Measurements from ENCODE around the gene HOXC12. TPM values are rescaled to one million over a fixed set of nuclear protein-coding genes. Genes with fewer than 3 reads are reported as not detected.

The HOXC12 gene
- total RNA-seq, 6 experiments from 2014 or later = not detected

DNA sequence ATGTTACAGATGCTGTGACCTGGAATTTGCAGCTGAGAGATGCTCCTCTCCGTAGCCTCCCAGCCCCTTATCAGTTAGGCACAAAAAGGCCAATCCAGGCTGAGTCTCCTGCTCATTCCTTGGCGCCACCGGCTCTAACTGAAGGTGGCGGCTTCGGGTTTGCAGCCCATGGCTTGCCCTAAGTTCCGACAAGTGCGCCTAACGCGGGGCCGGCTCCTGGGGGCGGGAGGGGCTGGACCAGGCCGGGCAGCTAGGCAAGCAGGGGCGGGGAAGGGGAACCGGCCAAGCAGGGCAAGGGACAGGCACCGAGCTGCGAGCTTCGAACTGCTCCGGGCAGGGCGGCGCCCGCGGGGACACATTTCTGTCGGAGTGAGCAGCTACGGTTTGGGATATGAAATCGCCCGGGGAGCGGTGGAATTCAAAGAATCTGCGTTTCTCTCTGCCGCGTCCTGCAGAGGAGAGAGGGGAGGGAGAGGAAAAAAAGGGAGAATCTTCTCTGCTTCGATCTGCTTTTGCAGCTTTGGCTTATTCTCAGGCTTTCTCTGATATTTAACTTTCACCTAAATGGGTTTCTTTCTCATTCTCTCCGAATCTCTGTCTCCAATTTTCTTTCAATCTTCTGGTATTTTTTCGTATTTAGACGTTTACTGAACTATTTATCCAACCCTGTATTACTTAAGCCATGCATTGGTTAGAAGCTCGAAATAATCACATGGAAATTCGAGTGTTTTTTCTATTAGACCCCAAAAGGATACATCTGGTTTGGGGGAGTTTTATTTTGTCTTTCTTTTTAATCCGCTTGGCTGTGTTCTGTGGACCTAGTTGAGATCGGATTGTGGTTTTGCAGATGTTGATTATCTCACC, 1.6 kb upstream of the HOXC12 start:
- Mint-ChIP-seq H3K27ac (no peak overlapping the region), H3K27me3 (ENCODE audit: insufficient read depth) (peaks cover 74% of the 10 kb centered on the region), H3K9me3 (no peaks in the 10 kb centered on the region; the same call in 1 of the 2 replicates), H3K36me3 (ENCODE audit: low read depth) (0 out of 2 replicates have a peak, but pooled peaks cover 5% of the 10 kb centered on the region), H3K4me1 (ENCODE audit: low read depth) (peaks cover 6% of the 10 kb centered on the region), H3K4me3 (no peak overlapping the region)
- DNase-seq = no peak
- TF ChIP-seq, protein P1, sequence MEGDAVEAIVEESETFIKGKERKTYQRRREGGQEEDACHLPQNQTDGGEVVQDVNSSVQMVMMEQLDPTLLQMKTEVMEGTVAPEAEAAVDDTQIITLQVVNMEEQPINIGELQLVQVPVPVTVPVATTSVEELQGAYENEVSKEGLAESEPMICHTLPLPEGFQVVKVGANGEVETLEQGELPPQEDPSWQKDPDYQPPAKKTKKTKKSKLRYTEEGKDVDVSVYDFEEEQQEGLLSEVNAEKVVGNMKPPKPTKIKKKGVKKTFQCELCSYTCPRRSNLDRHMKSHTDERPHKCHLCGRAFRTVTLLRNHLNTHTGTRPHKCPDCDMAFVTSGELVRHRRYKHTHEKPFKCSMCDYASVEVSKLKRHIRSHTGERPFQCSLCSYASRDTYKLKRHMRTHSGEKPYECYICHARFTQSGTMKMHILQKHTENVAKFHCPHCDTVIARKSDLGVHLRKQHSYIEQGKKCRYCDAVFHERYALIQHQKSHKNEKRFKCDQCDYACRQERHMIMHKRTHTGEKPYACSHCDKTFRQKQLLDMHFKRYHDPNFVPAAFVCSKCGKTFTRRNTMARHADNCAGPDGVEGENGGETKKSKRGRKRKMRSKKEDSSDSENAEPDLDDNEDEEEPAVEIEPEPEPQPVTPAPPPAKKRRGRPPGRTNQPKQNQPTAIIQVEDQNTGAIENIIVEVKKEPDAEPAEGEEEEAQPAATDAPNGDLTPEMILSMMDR (IDR thresholded peaks at IDR 0.05) = no peak

DNA sequence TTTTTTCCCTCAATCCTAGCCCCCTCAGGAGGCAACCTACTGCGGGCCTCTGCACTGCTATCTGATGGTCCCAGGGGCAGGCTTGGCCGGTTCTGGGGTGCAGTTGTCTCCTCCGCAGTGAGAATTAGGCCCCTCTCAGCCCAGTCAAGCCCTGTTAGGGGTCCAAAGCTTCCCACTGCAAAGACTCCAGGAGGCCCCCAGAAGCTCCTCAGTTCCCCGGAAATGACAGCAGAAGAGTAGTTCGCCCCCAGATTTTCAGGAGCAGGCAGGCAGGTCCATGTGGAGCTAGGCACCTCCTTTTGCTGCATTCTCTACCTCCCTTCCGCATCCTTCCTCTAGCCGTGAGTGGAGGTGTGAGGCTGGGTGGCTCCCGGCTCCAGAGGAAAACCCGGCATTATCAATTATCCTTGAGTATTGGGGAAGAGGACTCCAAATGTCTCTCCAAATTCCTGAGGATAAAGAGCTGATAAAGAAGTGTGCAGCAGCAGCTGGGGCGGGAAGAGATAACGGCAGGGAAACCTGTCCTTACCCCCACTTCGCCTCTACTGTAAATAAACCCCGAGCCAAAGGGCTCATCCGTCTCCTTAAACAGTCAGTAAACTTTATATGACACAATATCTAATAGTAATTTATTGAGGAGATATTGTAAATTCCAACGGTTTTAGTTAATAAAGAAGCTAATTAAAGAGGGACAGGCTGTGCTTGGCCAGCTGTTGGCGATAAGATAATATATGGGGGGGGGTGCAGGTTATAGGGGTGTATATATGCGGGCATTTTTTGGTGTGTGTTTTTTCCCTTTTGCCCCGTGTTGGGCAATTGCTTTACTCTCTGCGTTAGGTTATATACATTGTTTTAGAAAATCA, 641 bp upstream of the HOXC12 start:
- H3K27ac Mint-ChIP-seq = no peak overlapping the region
- TF ChIP-seq, protein P1 (IDR thresholded peaks at IDR 0.05) = no peak
- no peak overlapping the region for H3K4me3 Mint-ChIP-seq
- 0 out of 2 replicates have a peak, but pooled peaks cover 5% of the 10 kb centered on the region for H3K36me3 Mint-ChIP-seq (ENCODE audit: low read depth)
- no peaks in the 10 kb centered on the region for H3K9me3 Mint-ChIP-seq
- H3K4me1 Mint-ChIP-seq (ENCODE audit: low read depth) = peaks cover 6% of the 10 kb centered on the region
- no peak for DNase-seq
- H3K27me3 Mint-ChIP-seq (ENCODE audit: insufficient read depth) = peaks cover 71% of the 10 kb centered on the region

DNA sequence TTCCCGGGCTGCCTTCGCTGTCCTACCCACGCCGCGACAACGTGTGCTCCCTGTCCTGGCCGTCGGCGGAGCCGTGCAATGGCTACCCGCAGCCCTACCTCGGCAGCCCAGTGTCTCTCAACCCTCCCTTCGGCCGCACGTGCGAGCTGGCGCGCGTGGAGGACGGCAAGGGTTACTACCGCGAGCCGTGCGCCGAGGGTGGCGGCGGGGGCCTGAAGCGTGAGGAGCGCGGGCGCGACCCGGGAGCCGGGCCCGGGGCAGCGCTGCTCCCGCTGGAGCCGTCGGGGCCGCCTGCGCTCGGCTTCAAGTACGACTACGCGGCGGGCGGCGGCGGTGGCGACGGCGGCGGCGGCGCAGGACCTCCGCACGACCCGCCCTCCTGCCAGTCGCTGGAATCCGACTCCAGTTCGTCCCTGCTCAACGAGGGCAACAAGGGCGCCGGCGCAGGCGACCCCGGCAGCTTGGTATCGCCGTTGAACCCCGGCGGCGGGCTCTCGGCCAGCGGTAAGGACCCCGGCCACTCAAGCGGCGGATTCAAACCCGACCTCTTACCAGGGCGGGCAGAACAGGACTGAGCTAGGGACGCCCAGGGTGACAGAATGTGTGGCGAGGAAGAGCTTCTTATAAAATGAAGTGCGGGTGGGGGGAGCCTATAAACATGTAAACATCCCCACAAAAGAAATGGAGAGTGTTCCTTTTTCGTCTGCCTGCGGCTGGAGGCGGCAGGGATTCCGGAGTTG, 503 bp downstream of the HOXC12 start:
- Mint-ChIP-seq H3K27me3 (ENCODE audit: insufficient read depth) (peaks cover 71% of the 10 kb centered on the region), H3K4me1 (ENCODE audit: low read depth) (peaks cover 6% of the 10 kb centered on the region), H3K27ac (no peak overlapping the region), H3K36me3 (ENCODE audit: low read depth) (0 out of 2 replicates have a peak, but pooled peaks cover 5% of the 10 kb centered on the region), H3K9me3 (no peaks in the 10 kb centered on the region), H3K4me3 (no peak overlapping the region)
- TF ChIP-seq, protein P1 (IDR thresholded peaks at IDR 0.05) = no peak
- DNase-seq = no peak

DNA sequence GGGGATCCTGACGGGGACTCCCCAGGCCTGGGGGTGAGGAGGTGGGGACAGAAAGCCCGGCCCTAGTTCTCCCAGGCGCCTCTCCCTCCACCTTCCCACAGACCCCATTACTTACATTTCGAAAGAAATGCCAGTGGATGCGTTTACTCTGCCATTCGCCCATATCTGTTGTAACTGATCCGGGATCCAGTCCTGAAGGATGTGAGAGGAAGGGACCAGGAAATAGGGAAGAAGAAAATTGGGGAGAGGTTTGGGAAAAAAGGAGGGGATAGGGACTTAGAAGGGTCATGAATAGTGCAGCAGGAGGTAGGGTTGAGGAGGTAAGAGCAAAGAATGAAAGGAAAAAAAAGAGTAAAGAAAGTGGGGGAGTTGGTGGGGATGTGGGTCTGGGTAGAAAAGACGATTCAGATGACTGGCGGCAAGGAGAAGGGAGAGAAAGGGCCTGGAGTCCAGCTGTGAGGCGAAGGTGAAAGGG, 1.1 kb downstream of the HOXC12 start:
- TF ChIP-seq, protein P1 (IDR thresholded peaks at IDR 0.05) = no peak
- no peak overlapping the region for H3K27ac Mint-ChIP-seq
- H3K27me3 Mint-ChIP-seq (ENCODE audit: insufficient read depth) = peaks cover 69% of the 10 kb centered on the region
- no peak for DNase-seq
- H3K4me1 Mint-ChIP-seq (ENCODE audit: low read depth) = peaks cover 6% of the 10 kb centered on the region
- no peaks in the 10 kb centered on the region for H3K9me3 Mint-ChIP-seq
- no peak overlapping the region for H3K4me3 Mint-ChIP-seq
- 0 out of 2 replicates have a peak, but pooled peaks cover 5% of the 10 kb centered on the region for H3K36me3 Mint-ChIP-seq (ENCODE audit: low read depth)

Measured in HFFc6 (cell line).